T-helper 22 cell (primary cell): ENCODE data around the gene CAPG.
A peak's percentile ranks its signal among the peaks of the same experiment; 100 is the strongest.
"Not testable (repeated sequence)": the region's sequence is repeated elsewhere in the genome, so short reads cannot be mapped to it uniquely, and the experiment has no call there.

Source experiments
- DNase-seq: peaks from one replicate; pipeline ENCODE4 v3.0.0-alpha.2; 2020; ENCODE audit warnings: low read depth

The CAPG gene, protein sequence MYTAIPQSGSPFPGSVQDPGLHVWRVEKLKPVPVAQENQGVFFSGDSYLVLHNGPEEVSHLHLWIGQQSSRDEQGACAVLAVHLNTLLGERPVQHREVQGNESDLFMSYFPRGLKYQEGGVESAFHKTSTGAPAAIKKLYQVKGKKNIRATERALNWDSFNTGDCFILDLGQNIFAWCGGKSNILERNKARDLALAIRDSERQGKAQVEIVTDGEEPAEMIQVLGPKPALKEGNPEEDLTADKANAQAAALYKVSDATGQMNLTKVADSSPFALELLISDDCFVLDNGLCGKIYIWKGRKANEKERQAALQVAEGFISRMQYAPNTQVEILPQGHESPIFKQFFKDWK

DNA sequence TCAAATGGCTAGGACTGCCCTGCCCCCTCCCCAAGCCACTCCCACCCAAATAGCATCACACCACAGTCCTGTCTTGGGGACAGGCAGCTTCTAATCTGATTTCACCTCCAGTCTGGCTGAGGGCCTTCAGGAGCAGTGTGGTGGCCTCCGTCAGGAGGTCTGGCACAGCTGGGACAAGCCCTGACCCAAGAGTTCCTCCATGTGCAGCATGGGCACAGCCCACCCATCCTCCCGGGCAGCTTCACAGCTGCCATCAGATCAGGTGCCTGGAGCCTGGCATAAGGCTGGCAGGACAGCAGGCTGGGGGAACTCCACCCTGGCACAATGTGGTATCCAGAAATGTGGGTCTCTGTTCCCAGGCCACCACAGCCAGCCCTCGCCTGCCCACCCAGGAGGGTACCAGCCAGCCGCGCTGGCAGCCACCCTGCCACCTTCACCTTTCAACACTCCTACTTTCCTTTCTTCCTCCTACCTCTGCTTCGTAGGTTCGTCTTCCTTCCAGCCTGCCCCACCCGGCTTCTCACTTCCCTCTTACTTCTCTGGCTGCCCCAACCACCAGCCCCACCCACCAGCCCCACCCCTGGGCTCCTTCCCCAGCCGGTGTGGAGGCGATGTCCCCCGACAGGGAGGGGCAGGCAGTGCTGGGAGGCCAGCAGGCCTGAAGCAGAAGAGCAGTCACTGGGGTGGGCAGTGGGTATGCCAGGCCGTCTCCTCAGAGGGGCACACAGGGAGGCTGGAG is at the start of gene CAPG:
Gene CAPG, minus strand, starts transcription at position 522 of the 739 bp plus-strand sequence. CDS start 8,221 bp downstream, outside the sequence.
- DNase-seq, result peak; percentile 26

GRCh38 chr2:85459771-85460170 is 49.6 kb upstream of the CAPG start:
- DNase-seq, result no peak

GRCh38 chr2:85458601-85459563 is 48.7 kb upstream of the CAPG start:
- no peak for DNase-seq

- DNase-seq, result no peak
Observed at GRCh38 chr2:85457877-85458316, 47.7 kb upstream of the CAPG start.

- no peak for DNase-seq
Observed at GRCh38 chr2:85457043-85457442, 46.9 kb upstream of the CAPG start.

DNA sequence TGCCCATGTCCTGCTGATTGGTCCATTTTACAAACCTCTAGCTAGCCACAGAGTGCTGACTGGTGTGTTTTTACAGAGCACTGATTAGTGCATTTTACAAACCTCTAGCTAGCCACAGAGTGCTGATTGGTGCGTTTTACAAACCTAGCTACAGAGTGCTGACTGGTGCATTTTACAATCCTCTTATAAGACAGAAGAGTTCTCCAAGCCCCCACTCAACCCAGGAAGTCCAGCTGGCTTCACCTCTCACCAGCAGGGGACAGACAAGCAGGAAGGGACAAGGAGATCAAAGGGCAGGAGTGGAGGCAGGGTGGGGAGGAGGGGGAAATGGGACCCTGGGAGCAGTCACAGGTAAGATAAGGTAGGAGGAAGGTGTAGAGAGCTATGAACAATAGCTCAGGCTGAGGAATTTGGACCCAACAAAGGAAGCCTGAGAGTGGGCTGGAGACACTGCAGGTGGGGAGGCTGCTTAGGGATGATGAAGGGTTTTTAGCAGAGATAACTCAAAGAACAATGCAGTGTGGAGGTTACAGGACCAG is 45.5 kb upstream of the CAPG start:
- DNase-seq, result no peak

DNA sequence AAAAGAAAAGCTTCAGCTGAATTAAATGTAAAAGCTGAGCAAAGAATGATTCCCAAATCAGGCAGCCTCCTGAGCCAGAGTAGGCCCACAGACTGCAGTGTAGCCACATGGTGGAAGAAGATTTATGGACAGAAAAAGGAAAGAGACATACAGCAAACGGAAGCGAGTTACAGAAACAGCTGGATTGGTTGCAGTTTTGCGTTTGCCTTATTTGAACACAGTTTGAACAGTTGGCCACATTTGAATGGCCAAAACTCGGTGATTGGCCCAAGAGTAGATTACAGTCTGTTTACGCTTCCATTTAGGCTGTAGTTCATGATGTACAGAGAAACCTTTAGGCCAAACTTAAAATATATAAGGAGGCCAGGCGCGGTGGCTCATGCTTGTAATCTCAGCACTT is 43.4 kb upstream of the CAPG start:
- no peak for DNase-seq

DNA sequence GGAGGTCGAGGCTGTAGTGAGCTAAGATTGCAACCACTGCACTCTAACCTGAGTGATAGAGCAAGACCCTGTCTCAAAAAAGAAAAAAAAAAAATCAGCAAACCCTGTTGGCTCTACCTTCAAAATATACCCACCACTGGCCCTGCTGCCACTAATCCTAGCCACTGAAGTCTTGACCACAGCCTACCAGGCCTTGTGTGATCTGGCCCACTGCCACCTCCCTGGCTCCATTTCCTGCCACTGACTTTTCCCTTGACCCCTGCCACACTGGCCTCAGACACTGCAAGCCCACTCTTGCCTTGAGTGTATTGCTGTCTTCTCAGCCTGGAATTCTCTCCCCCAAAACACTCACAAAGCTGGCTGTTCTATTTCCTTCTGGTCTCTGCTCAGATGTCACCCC is 42.1 kb upstream of the CAPG start:
- DNase-seq, result no peak

GRCh38 chr2:85449214-85449588 is 39.0 kb upstream of the CAPG start:
- no peak for DNase-seq

DNA sequence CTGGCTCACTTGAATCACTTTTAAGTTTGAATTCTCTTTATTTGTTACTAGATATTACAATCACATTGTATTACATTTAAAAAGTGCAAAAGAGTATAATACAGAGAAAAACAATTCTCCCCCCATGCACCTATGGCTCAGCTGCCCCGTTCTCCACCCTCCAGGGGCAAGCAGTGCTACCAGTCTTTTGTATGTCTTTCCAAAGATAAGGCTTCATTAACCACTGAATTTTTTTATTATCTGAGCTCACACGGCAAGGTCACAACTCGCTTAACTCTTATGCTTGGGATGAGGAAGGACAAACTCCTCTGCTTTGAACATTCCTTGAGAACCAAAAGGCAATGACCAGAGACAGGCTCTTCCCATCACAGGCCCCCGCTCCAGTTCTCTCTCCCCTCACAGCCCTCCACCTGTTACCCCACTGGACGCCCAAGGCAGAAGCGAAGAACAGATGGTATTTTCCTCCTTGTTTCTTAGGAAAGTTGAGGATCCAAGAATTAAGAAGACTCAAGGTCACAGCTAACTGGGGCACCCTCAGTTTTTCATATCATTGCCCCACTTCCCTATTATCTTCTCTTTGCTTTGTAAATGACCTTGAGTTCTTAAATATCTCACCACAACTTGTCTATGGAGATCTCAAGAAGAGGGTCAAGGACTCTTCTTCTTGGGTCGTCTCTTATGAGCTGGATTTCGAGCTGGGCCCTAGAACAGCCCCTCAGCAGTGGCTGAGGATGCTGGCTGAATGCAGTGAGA is 38.5 kb upstream of the CAPG start:
- no peak for DNase-seq

GRCh38 chr2:85447222-85447585 is 37.0 kb upstream of the CAPG start:
- DNase-seq, result no peak

GRCh38 chr2:85446296-85447221 is 36.4 kb upstream of the CAPG start:
- DNase-seq, result no peak

- DNase-seq, result no peak
Observed at GRCh38 chr2:85445316-85446295, 35.4 kb upstream of the CAPG start.

DNA sequence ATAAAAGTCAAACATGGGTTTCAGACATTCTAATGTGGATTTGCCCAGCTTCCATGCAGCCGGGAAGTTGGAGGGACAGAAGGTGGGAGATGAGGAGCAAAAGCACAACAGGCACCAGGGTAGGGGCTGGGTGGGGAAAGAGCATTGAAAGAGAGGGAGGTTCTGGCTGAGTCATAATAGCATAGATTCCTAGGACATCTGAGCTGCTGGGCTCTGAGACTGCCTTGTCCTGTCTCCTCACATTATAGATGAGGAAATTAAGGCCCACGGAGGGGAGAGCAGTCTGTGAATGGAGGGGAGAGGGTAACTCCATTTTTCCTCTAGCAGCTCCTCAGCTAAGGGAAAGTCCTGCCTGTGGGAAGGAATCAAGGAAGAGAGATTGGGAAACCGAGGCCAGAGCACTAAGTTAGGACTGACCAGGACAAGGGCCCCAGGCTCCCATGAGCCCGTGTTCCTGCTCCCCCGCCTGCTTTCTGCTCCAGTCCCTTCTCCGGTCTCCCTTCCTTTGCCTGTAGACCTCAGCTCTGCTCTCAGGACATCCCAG is 34.5 kb upstream of the CAPG start:
- DNase-seq, result no peak

- DNase-seq, result no peak
Observed at GRCh38 chr2:85441864-85442263, 31.7 kb upstream of the CAPG start.

GRCh38 chr2:85440729-85441128 is 30.6 kb upstream of the CAPG start:
- DNase-seq, result no peak

- no peak for DNase-seq
Observed at GRCh38 chr2:85439986-85440385, 29.8 kb upstream of the CAPG start.

DNA sequence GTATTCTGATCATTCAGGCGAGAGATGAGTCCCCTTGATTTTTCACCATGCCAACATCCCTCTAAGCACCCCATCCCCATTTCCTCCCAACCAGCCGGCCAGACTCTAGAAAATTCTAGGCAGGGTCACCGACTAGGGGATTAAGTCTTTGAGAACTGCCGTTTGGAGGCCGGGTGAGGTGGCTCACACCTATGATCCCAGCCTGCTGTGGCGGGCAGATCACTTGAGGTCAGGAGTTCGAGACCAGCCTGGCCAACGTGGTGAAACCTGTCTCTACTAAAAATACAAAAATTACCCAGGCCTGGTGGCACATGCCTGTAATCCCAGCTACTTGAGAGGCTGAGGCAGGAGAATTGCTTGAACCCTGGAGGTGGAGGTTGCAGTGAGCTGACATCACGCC is 29.4 kb upstream of the CAPG start:
- not testable (repeated sequence) for DNase-seq

- DNase-seq, result no peak
Observed at GRCh38 chr2:85439025-85439472, 28.9 kb upstream of the CAPG start.
